GM19238 (cell line): ENCODE data around the gene SLCO3A1.

Experiments used
- DNase-seq: peaks from one replicate; pipeline ENCODE4 v3.0.0; 2011; ENCODE audit warnings: low spot score; ENCODE audit not compliant: insufficient read length

SLCO3A1 gene

GRCh38 chr15:92120094-92120795, 266.7 kb downstream of the SLCO3A1 start:
- no peak for DNase-seq

DNA sequence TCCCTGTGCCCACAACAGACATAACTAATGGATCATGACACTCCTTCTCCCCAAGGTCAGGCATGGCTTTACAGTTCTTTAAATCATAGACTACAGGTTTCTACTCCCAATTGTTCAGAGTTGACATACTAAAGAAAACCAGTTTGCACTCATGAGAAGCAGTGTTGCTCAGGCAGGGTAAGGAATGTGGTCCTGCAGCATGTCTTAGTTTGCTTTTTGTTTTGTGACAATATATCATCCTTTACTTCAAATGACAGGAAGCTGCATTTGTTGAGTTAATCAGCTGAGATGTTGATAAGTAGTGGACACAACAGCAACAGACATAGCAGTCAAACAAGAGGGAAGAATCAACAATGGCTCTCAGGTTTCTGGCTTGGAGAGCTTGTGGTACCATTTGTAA, 267.5 kb downstream of the SLCO3A1 start:
- DNase-seq, result no peak

GRCh38 chr15:92122259-92122658, 268.8 kb downstream of the SLCO3A1 start:
- no peak for DNase-seq

GRCh38 chr15:92123962-92124656, 270.6 kb downstream of the SLCO3A1 start:
- DNase-seq, result no peak

GRCh38 chr15:92124657-92125010, 271.1 kb downstream of the SLCO3A1 start:
- DNase-seq, result no peak

GRCh38 chr15:92128788-92129187, 275.3 kb downstream of the SLCO3A1 start:
- no peak for DNase-seq

GRCh38 chr15:92130244-92130643, 276.7 kb downstream of the SLCO3A1 start:
- no peak for DNase-seq

DNA sequence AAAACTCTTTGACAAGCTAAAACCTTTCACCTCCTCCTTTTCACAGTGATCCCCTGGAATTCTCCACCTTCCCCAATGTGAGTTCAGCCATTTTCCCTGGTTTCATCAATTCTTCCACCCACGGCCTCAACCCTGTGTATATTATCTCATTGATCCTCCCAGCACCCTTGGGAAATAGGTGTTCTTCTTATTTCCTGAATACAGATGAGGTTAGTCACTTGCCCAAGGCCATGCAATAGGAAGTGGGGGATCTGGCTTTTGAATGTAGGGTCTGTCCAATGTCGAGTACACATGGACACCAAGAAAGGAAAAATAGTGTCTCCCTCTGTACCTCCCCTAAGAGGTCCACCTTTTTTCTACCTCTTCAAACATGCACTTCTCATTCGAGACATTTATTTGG, 277.4 kb downstream of the SLCO3A1 start:
- no peak for DNase-seq

- no peak for DNase-seq
These were observed 279.7 kb downstream of the SLCO3A1 start for GRCh38 chr15:92132982-92133755.

GRCh38 chr15:92140796-92141195, 287.3 kb downstream of the SLCO3A1 start:
- DNase-seq, result no peak

GRCh38 chr15:92141607-92142006, 288.1 kb downstream of the SLCO3A1 start:
- DNase-seq, result no peak

DNA sequence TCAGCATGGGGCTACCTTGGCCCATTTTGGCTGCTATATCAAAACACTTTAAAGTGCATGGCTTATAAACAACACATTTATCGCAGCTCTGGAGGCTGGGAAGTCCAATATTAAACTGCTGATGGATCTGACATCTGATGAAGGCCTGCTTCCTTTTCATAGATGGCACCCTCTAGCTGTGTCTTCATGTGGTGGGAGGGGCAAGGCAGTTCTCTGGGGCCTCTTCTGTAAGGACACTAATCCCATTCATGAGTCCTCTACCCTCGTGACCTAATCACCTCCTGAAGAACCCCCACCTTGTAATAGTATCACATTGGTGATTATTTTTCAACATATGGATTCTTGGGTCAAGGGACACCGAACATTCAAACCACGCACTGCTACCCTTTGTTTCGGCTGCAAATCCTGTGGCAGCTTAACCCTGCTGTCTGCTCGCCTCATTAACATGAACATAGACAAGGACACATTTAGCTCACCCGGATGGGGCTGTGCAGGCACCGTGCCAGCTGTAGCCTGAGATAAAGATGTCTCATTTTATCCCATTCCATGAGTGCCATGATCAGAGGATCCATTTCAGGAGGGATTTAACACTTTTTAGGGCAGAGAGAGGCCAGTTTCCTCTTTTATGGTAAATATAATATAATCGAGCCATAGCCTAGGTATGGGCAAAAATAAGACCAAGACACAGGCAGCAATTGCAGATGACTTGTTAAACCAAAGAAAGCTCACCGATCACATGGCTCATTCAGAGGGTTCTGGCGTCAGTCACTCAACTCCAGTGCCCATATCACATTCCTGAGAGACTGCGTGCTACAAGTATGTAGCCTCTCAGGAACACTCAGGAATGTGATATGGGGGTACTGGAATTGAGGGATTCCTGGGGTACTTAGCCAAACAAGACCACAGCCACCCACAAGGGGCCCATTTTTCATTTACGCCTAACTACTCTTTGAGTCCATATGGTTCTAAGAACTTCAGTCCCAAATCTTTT, 289.0 kb downstream of the SLCO3A1 start:
- DNase-seq, result no peak

DNA sequence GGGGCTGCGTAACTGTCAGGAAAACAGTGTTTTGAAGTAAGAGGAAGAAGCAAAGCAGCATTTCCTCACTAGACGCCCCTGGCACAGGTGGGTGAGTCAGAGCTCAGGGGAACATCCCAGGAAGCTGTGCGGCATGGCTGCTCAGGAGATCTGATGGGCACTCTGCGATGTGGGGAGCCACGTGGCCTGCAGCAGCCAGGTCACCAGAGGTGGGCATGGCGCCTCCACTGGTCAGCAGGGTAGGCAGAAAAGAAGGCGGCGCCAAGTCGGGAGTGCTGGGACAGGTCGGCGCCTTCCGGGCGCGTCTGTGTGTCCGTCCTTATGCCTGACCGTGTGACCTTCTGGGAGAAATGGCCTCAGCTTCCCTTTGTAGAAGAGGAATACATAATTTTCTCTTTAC, 290.3 kb downstream of the SLCO3A1 start:
- no peak for DNase-seq

- no peak for DNase-seq
These were observed 293.1 kb downstream of the SLCO3A1 start for GRCh38 chr15:92146511-92147150.

DNA sequence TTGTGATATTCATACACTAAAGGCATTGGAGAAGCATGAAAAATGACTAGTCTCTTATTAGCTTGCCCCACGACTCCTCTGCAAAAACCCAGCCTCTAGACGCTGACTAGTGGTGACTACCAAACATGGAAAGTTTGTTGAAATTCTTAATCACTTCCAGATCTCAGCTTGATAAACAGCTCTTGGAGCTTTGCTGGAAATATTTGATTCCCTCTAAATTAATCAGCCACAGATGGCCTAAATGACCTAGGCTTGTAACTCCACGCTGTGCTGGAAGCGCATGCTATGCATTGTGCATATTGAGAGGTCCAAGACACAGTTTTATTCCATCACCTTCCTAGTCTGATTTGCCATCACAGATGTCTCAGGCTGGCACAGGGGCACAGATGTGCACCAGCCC, 295.5 kb downstream of the SLCO3A1 start:
- no peak for DNase-seq

GRCh38 chr15:92149465-92149864, 296.0 kb downstream of the SLCO3A1 start:
- DNase-seq, result no peak

- DNase-seq, result no peak
These were observed 297.7 kb downstream of the SLCO3A1 start for GRCh38 chr15:92151168-92151567.

DNA sequence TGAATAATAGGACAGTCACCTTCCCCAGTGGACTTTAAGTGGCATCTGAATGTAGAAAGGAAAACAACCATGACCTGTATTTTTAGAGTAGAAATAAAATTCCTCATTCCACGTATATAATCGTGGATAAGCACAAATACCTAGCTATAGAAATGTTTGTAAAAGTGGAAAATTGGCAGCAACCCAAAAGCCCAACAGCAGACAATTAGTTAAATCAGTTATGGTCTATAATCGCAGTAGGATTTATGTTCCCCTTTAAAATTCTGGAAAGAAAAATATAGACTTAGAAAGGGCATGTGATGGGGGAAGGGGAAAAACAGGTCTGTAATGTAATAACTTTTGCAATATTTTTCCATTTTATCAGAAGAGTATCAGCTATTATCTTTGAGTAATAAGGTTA, 298.2 kb downstream of the SLCO3A1 start:
- DNase-seq, result no peak

- no peak for DNase-seq
These were observed 299.5 kb downstream of the SLCO3A1 start for GRCh38 chr15:92152983-92153382.

GRCh38 chr15:92153620-92154019, 300.1 kb downstream of the SLCO3A1 start:
- DNase-seq, result no peak

- DNase-seq, result no peak
These were observed 302.4 kb downstream of the SLCO3A1 start for GRCh38 chr15:92155934-92156333.
